VCaP (cell line): ENCODE measurements around the gene SYNGR1.

Source experiments
- H3K27ac ChIP-seq: fragments of 450-650 bp; 2 replicates; pipeline ENCODE4 v1.5.1; 2017
- CTCF ChIP-seq: fragments of 450-650 bp; conservative IDR thresholded peaks from 2 replicates; pipeline ENCODE4 v1.5.1; 2017; ENCODE audit warnings: mild to moderate bottlenecking, moderate library complexity

The SYNGR1 gene

GRCh38 chr22:39392341-39392948 lies 42.7 kb downstream of the SYNGR1 start:
- no peak for TF ChIP-seq CTCF
- H3K27ac ChIP-seq = no peak overlapping the region

GRCh38 chr22:39395936-39396796 lies 46.4 kb downstream of the SYNGR1 start:
- H3K27ac ChIP-seq = no peak overlapping the region

GRCh38 chr22:39396797-39397195 lies 47.0 kb downstream of the SYNGR1 start:
- no peak for TF ChIP-seq CTCF
- H3K27ac ChIP-seq = no peak overlapping the region

More at GRCh38 chr22:39395936-39396796, 46.4 kb downstream of the SYNGR1 start:
- no peak for TF ChIP-seq CTCF

- no peak for TF ChIP-seq CTCF
- no peak overlapping the region for H3K27ac ChIP-seq
Measured at GRCh38 chr22:39401301-39401631, 51.5 kb downstream of the SYNGR1 start.

- H3K27ac ChIP-seq = no peak overlapping the region
- TF ChIP-seq CTCF = no peak
Measured at GRCh38 chr22:39405346-39406085, 55.7 kb downstream of the SYNGR1 start.

GRCh38 chr22:39408173-39408572 lies 58.4 kb downstream of the SYNGR1 start:
- TF ChIP-seq CTCF = no peak
- no peak overlapping the region for H3K27ac ChIP-seq

GRCh38 chr22:39408807-39409206 lies 59.0 kb downstream of the SYNGR1 start:
- H3K27ac ChIP-seq = no peak overlapping the region
- TF ChIP-seq CTCF = no peak
